OCI-LY3 (cell line): Measurements from ENCODE around the gene ESR1.

ENCODE experiments used
- EZH2phosphoT487 ChIP-seq: fragments of 200-600 bp; shearing (Covaris generic); IDR thresholded peaks from 2 replicates; pipeline ENCODE4 v1.6.1; 2018; ENCODE audit warnings: antibody characterized with exemption, mixed run types, low read depth
- TF ChIP-seq, protein P1 (sequence below): fragments of 200-600, 300-600 bp; sonication (generic); IDR thresholded peaks from 2 replicates; pipeline ENCODE4 v1.5.1; 2014; ENCODE audit warnings: antibody characterized with exemption, low read length, low read depth

DNA sequence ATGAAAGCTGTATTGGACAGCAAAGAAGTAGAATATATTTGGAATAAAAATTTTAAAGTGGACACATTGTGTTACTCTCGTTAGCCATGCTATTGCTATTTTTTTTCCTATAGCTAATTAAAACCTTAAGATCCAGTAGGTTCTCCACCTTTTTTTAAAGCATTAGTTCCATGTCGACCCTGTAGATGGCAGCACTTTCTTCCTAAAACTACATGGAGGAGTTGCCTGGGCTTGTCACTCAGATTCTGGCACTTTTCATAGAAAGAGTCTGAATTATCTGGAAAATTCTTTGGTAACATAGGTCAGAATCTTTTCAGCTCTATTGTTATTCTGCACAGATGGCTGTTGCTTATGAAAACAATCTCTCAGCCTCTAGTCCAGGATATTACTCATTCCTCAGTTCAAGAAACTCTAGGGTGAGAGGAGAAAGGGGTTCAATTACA, 42.0 kb upstream of the ESR1 start:
- TF ChIP-seq EZH2phosphoT487, result no peak
- TF ChIP-seq, protein P1, sequence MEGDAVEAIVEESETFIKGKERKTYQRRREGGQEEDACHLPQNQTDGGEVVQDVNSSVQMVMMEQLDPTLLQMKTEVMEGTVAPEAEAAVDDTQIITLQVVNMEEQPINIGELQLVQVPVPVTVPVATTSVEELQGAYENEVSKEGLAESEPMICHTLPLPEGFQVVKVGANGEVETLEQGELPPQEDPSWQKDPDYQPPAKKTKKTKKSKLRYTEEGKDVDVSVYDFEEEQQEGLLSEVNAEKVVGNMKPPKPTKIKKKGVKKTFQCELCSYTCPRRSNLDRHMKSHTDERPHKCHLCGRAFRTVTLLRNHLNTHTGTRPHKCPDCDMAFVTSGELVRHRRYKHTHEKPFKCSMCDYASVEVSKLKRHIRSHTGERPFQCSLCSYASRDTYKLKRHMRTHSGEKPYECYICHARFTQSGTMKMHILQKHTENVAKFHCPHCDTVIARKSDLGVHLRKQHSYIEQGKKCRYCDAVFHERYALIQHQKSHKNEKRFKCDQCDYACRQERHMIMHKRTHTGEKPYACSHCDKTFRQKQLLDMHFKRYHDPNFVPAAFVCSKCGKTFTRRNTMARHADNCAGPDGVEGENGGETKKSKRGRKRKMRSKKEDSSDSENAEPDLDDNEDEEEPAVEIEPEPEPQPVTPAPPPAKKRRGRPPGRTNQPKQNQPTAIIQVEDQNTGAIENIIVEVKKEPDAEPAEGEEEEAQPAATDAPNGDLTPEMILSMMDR, result peak; percentile 70
